Parathyroid adenoma (tissue), 2 donors: ENCODE results near the gene DAAM2.

ENCODE experiments used
- H2AFZ ChIP-seq: fragments of 300-600 bp; sonication (generic); one replicate; pipeline ENCODE4 v1.7.0; 2017; ENCODE audit warnings: antibody characterized with exemption, mild to moderate bottlenecking
- H3K27ac ChIP-seq: fragments of 300-600 bp; sonication (generic); one replicate; pipeline ENCODE4 v1.7.0; 2017
- H3K27me3 ChIP-seq: fragments of 300-600 bp; sonication (generic); one replicate; pipeline ENCODE4 v1.7.0; 2017; ENCODE audit warnings: low read length; ENCODE audit not compliant: control insufficient read depth, insufficient read depth
- H3K36me3 ChIP-seq: fragments of 300-600 bp; sonication (generic); one replicate; pipeline ENCODE4 v1.7.0; 2017; ENCODE audit warnings: low read length; ENCODE audit not compliant: control insufficient read depth, insufficient read depth
- H3K4me1 ChIP-seq: fragments of 300-600 bp; sonication (generic); one replicate; pipeline ENCODE4 v1.7.0; 2017; ENCODE audit warnings: control low read depth
- H3K4me2 ChIP-seq: fragments of 300-600 bp; sonication (generic); one replicate; pipeline ENCODE4 v1.7.0; 2017; ENCODE audit warnings: low read length
- H3K4me3 ChIP-seq: fragments of 300-600 bp; sonication (generic); one replicate; pipeline ENCODE4 v1.7.0; 2017; ENCODE audit warnings: low read depth, low read length
- H3K79me2 ChIP-seq: fragments of 300-600 bp; sonication (generic); one replicate; pipeline ENCODE4 v1.7.0; 2017; ENCODE audit warnings: control low read depth
- H3K9ac ChIP-seq: fragments of 300-600 bp; sonication (generic); one replicate; pipeline ENCODE4 v1.7.0; 2017; ENCODE audit warnings: mild to moderate bottlenecking
- H3K9me3 ChIP-seq: fragments of 300-600 bp; sonication (generic); one replicate; pipeline ENCODE4 v1.7.0; 2017; ENCODE audit warnings: low read length; ENCODE audit not compliant: control insufficient read depth
- TF ChIP-seq, protein P1 (sequence below): fragments of 300-600 bp; sonication (generic); IDR thresholded peaks from one replicate; pipeline ENCODE4 v1.7.0; 2017; ENCODE audit warnings: antibody characterized with exemption, mild to moderate bottlenecking
- donor health status: primary hyperparathyroidism.

The DAAM2 gene

GRCh38 chr6:39778581-39779255, 13.5 kb upstream of the DAAM2 start:
- TF ChIP-seq, protein P1, sequence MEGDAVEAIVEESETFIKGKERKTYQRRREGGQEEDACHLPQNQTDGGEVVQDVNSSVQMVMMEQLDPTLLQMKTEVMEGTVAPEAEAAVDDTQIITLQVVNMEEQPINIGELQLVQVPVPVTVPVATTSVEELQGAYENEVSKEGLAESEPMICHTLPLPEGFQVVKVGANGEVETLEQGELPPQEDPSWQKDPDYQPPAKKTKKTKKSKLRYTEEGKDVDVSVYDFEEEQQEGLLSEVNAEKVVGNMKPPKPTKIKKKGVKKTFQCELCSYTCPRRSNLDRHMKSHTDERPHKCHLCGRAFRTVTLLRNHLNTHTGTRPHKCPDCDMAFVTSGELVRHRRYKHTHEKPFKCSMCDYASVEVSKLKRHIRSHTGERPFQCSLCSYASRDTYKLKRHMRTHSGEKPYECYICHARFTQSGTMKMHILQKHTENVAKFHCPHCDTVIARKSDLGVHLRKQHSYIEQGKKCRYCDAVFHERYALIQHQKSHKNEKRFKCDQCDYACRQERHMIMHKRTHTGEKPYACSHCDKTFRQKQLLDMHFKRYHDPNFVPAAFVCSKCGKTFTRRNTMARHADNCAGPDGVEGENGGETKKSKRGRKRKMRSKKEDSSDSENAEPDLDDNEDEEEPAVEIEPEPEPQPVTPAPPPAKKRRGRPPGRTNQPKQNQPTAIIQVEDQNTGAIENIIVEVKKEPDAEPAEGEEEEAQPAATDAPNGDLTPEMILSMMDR = no peak
- Histone ChIP-seq H3K36me3 (peaks cover 2% of the 10 kb centered on the region), H3K79me2 (no peaks in the 10 kb centered on the region), H2AFZ (no peak overlapping the region), H3K4me2 (no peak overlapping the region), H3K27ac (no peak overlapping the region), H3K4me3 (no peak overlapping the region), H3K9me3 (no peaks in the 10 kb centered on the region), H3K27me3 (no peaks in the 10 kb centered on the region), H3K9ac (no peak overlapping the region), H3K4me1 (no peaks in the 10 kb centered on the region)

- no peak overlapping the region for H3K27ac ChIP-seq
- no peak overlapping the region for H3K4me2 ChIP-seq
- H3K79me2 ChIP-seq = no peaks in the 10 kb centered on the region
- no peak overlapping the region for H3K4me3 ChIP-seq
- H2AFZ ChIP-seq = no peak overlapping the region
- H3K27me3 ChIP-seq = no peaks in the 10 kb centered on the region
- no peaks in the 10 kb centered on the region for H3K9me3 ChIP-seq
- H3K4me1 ChIP-seq = no peaks in the 10 kb centered on the region
- no peak overlapping the region for H3K9ac ChIP-seq
- TF ChIP-seq, protein P1 = no peak
- peaks cover 2% of the 10 kb centered on the region for H3K36me3 ChIP-seq
Observed at GRCh38 chr6:39785281-39785680, 6.9 kb upstream of the DAAM2 start.

- Histone ChIP-seq H3K9me3 (no peaks in the 10 kb centered on the region), H3K4me1 (no peaks in the 10 kb centered on the region), H3K4me3 (no peak overlapping the region), H3K79me2 (no peaks in the 10 kb centered on the region), H2AFZ (no peak overlapping the region), H3K27me3 (no peaks in the 10 kb centered on the region), H3K36me3 (peaks cover 2% of the 10 kb centered on the region), H3K9ac (no peak overlapping the region), H3K27ac (no peak overlapping the region), H3K4me2 (no peak overlapping the region)
- TF ChIP-seq, protein P1 = no peak
Observed at GRCh38 chr6:39786649-39787048, 5.5 kb upstream of the DAAM2 start.

GRCh38 chr6:39787322-39787721, 4.9 kb upstream of the DAAM2 start:
- H3K9me3 ChIP-seq = no peaks in the 10 kb centered on the region
- H3K79me2 ChIP-seq = no peaks in the 10 kb centered on the region
- no peak overlapping the region for H3K9ac ChIP-seq
- H3K4me1 ChIP-seq = no peaks in the 10 kb centered on the region
- H3K27me3 ChIP-seq = no peaks in the 10 kb centered on the region
- H2AFZ ChIP-seq = no peak overlapping the region
- H3K36me3 ChIP-seq = peaks cover 2% of the 10 kb centered on the region
- H3K4me3 ChIP-seq = no peak overlapping the region
- TF ChIP-seq, protein P1 = no peak
- no peak overlapping the region for H3K27ac ChIP-seq
- H3K4me2 ChIP-seq = no peak overlapping the region

DNA sequence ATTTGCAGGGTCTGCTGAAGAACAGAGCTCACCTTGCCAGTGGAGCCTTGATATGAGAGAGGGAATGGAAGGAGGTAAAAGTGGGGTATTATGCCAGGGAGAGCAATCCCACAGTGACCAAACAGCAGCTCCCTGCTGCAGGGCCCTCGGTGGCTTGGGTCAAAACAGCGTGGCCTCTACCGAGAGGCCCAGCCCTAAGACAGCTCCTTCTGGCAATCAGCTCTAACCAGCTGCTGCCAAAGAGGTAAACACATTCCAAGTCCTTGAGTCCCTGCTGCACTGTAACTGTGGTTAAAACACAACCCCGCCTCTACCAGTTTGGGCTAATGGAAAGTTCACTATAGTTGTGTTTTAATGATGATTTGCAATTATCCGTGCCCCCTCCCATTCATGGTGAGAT, 1.4 kb upstream of the DAAM2 start:
- Histone ChIP-seq H3K4me1 (no peaks in the 10 kb centered on the region), H3K9ac (no peak overlapping the region), H3K9me3 (no peaks in the 10 kb centered on the region), H2AFZ (no peak overlapping the region), H3K36me3 (no peaks in the 10 kb centered on the region), H3K4me3 (no peak overlapping the region), H3K79me2 (no peaks in the 10 kb centered on the region), H3K4me2 (no peak overlapping the region), H3K27ac (no peak overlapping the region), H3K27me3 (no peaks in the 10 kb centered on the region)
- TF ChIP-seq, protein P1 = no peak
